ENCODE measurements around the gene LCN9. TPM values are rescaled to one million over a fixed set of nuclear protein-coding genes. Genes with fewer than 3 reads are reported as not detected.
"Not testable (repeated sequence)": the region's sequence is repeated elsewhere in the genome, so short reads cannot be mapped to it uniquely, and the experiment has no call there.

LCN9 gene
- total RNA-seq, 1 donor from 2014 or later, result not detected

- H3K4me3 ChIP-seq (ENCODE audit: low read length in 3 of 3), result no peak overlapping the region
- H3K4me1 ChIP-seq (ENCODE audit: control insufficient read depth in 3 of 3, insufficient read depth in 3 of 3, low read length in 3 of 3), result no peaks in the 10 kb centered on the region
- peaks cover 28 to 53% (median 47%) of the 10 kb centered on the region in 3 donors for H3K27me3 ChIP-seq (ENCODE audit: control insufficient read depth in 3 of 3, insufficient read depth in 3 of 3, low read length in 3 of 3)
- no peaks in the 10 kb centered on the region for H3K36me3 ChIP-seq (ENCODE audit: control insufficient read depth in 3 of 3, insufficient read depth in 3 of 3, low read length in 3 of 3)
- H3K9me3 ChIP-seq (ENCODE audit: control insufficient read depth in 3 of 3, low read length in 3 of 3), result no peaks in the 10 kb centered on the region
- no peak overlapping the region for H3K27ac ChIP-seq (ENCODE audit: low read depth, low read length)
- H3K9ac ChIP-seq (ENCODE audit: low read depth in 1 of 3, low read length in 3 of 3), result no peak overlapping the region
Observed at GRCh38 chr9:135619599-135619886, 43.6 kb upstream of the LCN9 start.

- no peaks in the 10 kb centered on the region for H3K9me3 ChIP-seq (ENCODE audit: control insufficient read depth in 3 of 3, low read length in 3 of 3)
- no peak overlapping the region for H3K9ac ChIP-seq (ENCODE audit: low read depth in 1 of 3, low read length in 3 of 3)
- no peaks in the 10 kb centered on the region for H3K4me1 ChIP-seq (ENCODE audit: control insufficient read depth in 3 of 3, insufficient read depth in 3 of 3, low read length in 3 of 3)
- no peak overlapping the region for H3K27ac ChIP-seq (ENCODE audit: low read depth, low read length)
- H3K36me3 ChIP-seq (ENCODE audit: control insufficient read depth in 3 of 3, insufficient read depth in 3 of 3, low read length in 3 of 3), result no peaks in the 10 kb centered on the region
- H3K27me3 ChIP-seq (ENCODE audit: control insufficient read depth in 3 of 3, insufficient read depth in 3 of 3, low read length in 3 of 3), result peaks cover 28 to 47% (median 39%) of the 10 kb centered on the region in 3 donors
- H3K4me3 ChIP-seq (ENCODE audit: low read length in 3 of 3), result no peak overlapping the region
Observed at GRCh38 chr9:135620558-135620957, 42.6 kb upstream of the LCN9 start.

GRCh38 chr9:135622415-135623020 is 40.6 kb upstream of the LCN9 start:
- H3K36me3 ChIP-seq (ENCODE audit: control insufficient read depth in 3 of 3, insufficient read depth in 3 of 3, low read length in 3 of 3), result no peaks in the 10 kb centered on the region
- H3K4me3 ChIP-seq (ENCODE audit: low read length in 3 of 3), result no peak overlapping the region
- H3K9me3 ChIP-seq (ENCODE audit: control insufficient read depth in 3 of 3, low read length in 3 of 3), result peaks cover 0 to 6% (median 2%) of the 10 kb centered on the region in 3 donors
- H3K4me1 ChIP-seq (ENCODE audit: control insufficient read depth in 3 of 3, insufficient read depth in 3 of 3, low read length in 3 of 3), result no peaks in the 10 kb centered on the region
- peaks cover 16 to 40% (median 24%) of the 10 kb centered on the region in 3 donors for H3K27me3 ChIP-seq (ENCODE audit: control insufficient read depth in 3 of 3, insufficient read depth in 3 of 3, low read length in 3 of 3)
- H3K9ac ChIP-seq (ENCODE audit: low read depth in 1 of 3, low read length in 3 of 3), result no peak overlapping the region
- no peak overlapping the region for H3K27ac ChIP-seq (ENCODE audit: low read depth, low read length)

GRCh38 chr9:135624282-135624681 is 38.8 kb upstream of the LCN9 start:
- H3K4me3 ChIP-seq (ENCODE audit: low read length in 3 of 3), result no peak overlapping the region
- peaks cover 7 to 24% (median 10%) of the 10 kb centered on the region in 3 donors for H3K27me3 ChIP-seq (ENCODE audit: control insufficient read depth in 3 of 3, insufficient read depth in 3 of 3, low read length in 3 of 3)
- H3K9ac ChIP-seq (ENCODE audit: low read depth in 1 of 3, low read length in 3 of 3), result no peak overlapping the region
- no peak overlapping the region for H3K27ac ChIP-seq (ENCODE audit: low read depth, low read length)
- no peaks in the 10 kb centered on the region for H3K36me3 ChIP-seq (ENCODE audit: control insufficient read depth in 3 of 3, insufficient read depth in 3 of 3, low read length in 3 of 3)
- H3K9me3 ChIP-seq (ENCODE audit: control insufficient read depth in 3 of 3, low read length in 3 of 3), result peaks cover 0 to 6% (median 2%) of the 10 kb centered on the region in 3 donors
- no peaks in the 10 kb centered on the region for H3K4me1 ChIP-seq (ENCODE audit: control insufficient read depth in 3 of 3, insufficient read depth in 3 of 3, low read length in 3 of 3)

GRCh38 chr9:135632841-135633240 is 30.3 kb upstream of the LCN9 start:
- peaks cover 13 to 31% (median 23%) of the 10 kb centered on the region in 3 donors for H3K27me3 ChIP-seq (ENCODE audit: control insufficient read depth in 3 of 3, insufficient read depth in 3 of 3, low read length in 3 of 3)
- no peak overlapping the region for H3K9ac ChIP-seq (ENCODE audit: low read depth in 1 of 3, low read length in 3 of 3)
- no peaks in the 10 kb centered on the region for H3K36me3 ChIP-seq (ENCODE audit: control insufficient read depth in 3 of 3, insufficient read depth in 3 of 3, low read length in 3 of 3)
- H3K4me3 ChIP-seq (ENCODE audit: low read length in 3 of 3), result no peak overlapping the region
- no peaks in the 10 kb centered on the region for H3K4me1 ChIP-seq (ENCODE audit: control insufficient read depth in 3 of 3, insufficient read depth in 3 of 3, low read length in 3 of 3)
- no peaks in the 10 kb centered on the region for H3K9me3 ChIP-seq (ENCODE audit: control insufficient read depth in 3 of 3, low read length in 3 of 3)
- no peak overlapping the region for H3K27ac ChIP-seq (ENCODE audit: low read depth, low read length)

GRCh38 chr9:135636930-135637530 is 26.1 kb upstream of the LCN9 start:
- not testable (repeated sequence) for H3K36me3 ChIP-seq (ENCODE audit: control insufficient read depth in 3 of 3, insufficient read depth in 3 of 3, low read length in 3 of 3); H3K9me3 ChIP-seq (ENCODE audit: control insufficient read depth in 3 of 3, low read length in 3 of 3); H3K9ac ChIP-seq (ENCODE audit: low read depth in 1 of 3, low read length in 3 of 3); H3K27ac ChIP-seq (ENCODE audit: low read depth, low read length); H3K4me3 ChIP-seq (ENCODE audit: low read length in 3 of 3); H3K4me1 ChIP-seq (ENCODE audit: control insufficient read depth in 3 of 3, insufficient read depth in 3 of 3, low read length in 3 of 3)
- peaks cover 16 to 37% (median 23%) of the 10 kb centered on the region in 3 donors for H3K27me3 ChIP-seq (ENCODE audit: control insufficient read depth in 3 of 3, insufficient read depth in 3 of 3, low read length in 3 of 3)

- Histone ChIP-seq H3K36me3 (ENCODE audit: control insufficient read depth in 3 of 3, insufficient read depth in 3 of 3, low read length in 3 of 3) (no peaks in the 10 kb centered on the region), H3K4me1 (ENCODE audit: control insufficient read depth in 3 of 3, insufficient read depth in 3 of 3, low read length in 3 of 3) (no peaks in the 10 kb centered on the region), H3K4me3 (ENCODE audit: low read length in 3 of 3) (no peak within 1 kb of the TSS), H3K9ac (ENCODE audit: low read depth in 1 of 3, low read length in 3 of 3) (no peak within 1 kb of the TSS), H3K9me3 (ENCODE audit: control insufficient read depth in 3 of 3, low read length in 3 of 3) (no peaks in the 10 kb centered on the region), H3K27ac (ENCODE audit: low read depth, low read length) (no peak within 1 kb of the TSS), H3K27me3 (ENCODE audit: control insufficient read depth in 3 of 3, insufficient read depth in 3 of 3, low read length in 3 of 3) (peaks cover 13 to 28% (median 18%) of the 10 kb centered on the region in 3 donors)
Observed at GRCh38 chr9:135639196-135639595, 23.9 kb upstream of the LCN9 start, which contains the start of gene GLT6D1. Gene GLT6D1 (minus strand): TSS chr9:135639540. CDS start chr9:135639187, 353 bp downstream.

- H3K36me3 ChIP-seq (ENCODE audit: control insufficient read depth in 3 of 3, insufficient read depth in 3 of 3, low read length in 3 of 3), result no peaks in the 10 kb centered on the region
- peaks cover 0 to 10% (median 7%) of the 10 kb centered on the region in 3 donors for H3K9me3 ChIP-seq (ENCODE audit: control insufficient read depth in 3 of 3, low read length in 3 of 3)
- H3K9ac ChIP-seq (ENCODE audit: low read depth in 1 of 3, low read length in 3 of 3), result no peak overlapping the region
- H3K27me3 ChIP-seq (ENCODE audit: control insufficient read depth in 3 of 3, insufficient read depth in 3 of 3, low read length in 3 of 3), result peaks cover 5 to 16% (median 7%) of the 10 kb centered on the region in 3 donors
- no peak overlapping the region for H3K4me3 ChIP-seq (ENCODE audit: low read length in 3 of 3)
- no peaks in the 10 kb centered on the region for H3K4me1 ChIP-seq (ENCODE audit: control insufficient read depth in 3 of 3, insufficient read depth in 3 of 3, low read length in 3 of 3)
- no peak overlapping the region for H3K27ac ChIP-seq (ENCODE audit: low read depth, low read length)
Observed at GRCh38 chr9:135641047-135641446, 22.1 kb upstream of the LCN9 start.

- Histone ChIP-seq H3K9ac (ENCODE audit: low read depth in 1 of 3, low read length in 3 of 3) (no peak overlapping the region), H3K9me3 (ENCODE audit: control insufficient read depth in 3 of 3, low read length in 3 of 3) (peaks cover 0 to 10% (median 7%) of the 10 kb centered on the region in 3 donors), H3K27ac (ENCODE audit: low read depth, low read length) (no peak overlapping the region), H3K36me3 (ENCODE audit: control insufficient read depth in 3 of 3, insufficient read depth in 3 of 3, low read length in 3 of 3) (no peaks in the 10 kb centered on the region), H3K4me1 (ENCODE audit: control insufficient read depth in 3 of 3, insufficient read depth in 3 of 3, low read length in 3 of 3) (no peaks in the 10 kb centered on the region), H3K4me3 (ENCODE audit: low read length in 3 of 3) (no peak overlapping the region), H3K27me3 (ENCODE audit: control insufficient read depth in 3 of 3, insufficient read depth in 3 of 3, low read length in 3 of 3) (peaks cover 5 to 9% (median 7%) of the 10 kb centered on the region in 3 donors)
Observed at GRCh38 chr9:135641745-135642144, 21.4 kb upstream of the LCN9 start.

- Histone ChIP-seq H3K36me3 (ENCODE audit: control insufficient read depth in 3 of 3, insufficient read depth in 3 of 3, low read length in 3 of 3) (no peaks in the 10 kb centered on the region), H3K4me3 (ENCODE audit: low read length in 3 of 3) (no peak overlapping the region), H3K9ac (ENCODE audit: low read depth in 1 of 3, low read length in 3 of 3) (no peak overlapping the region), H3K9me3 (ENCODE audit: control insufficient read depth in 3 of 3, low read length in 3 of 3) (peaks cover 0 to 17% (median 14%) of the 10 kb centered on the region in 3 donors), H3K27ac (ENCODE audit: low read depth, low read length) (no peak overlapping the region), H3K27me3 (ENCODE audit: control insufficient read depth in 3 of 3, insufficient read depth in 3 of 3, low read length in 3 of 3) (no peaks in the 10 kb centered on the region), H3K4me1 (ENCODE audit: control insufficient read depth in 3 of 3, insufficient read depth in 3 of 3, low read length in 3 of 3) (no peaks in the 10 kb centered on the region)
Observed at GRCh38 chr9:135644631-135645218, 18.4 kb upstream of the LCN9 start.
